Colon (tissue), 2 donors: ENCODE measurements around the gene PLEKHA7.

ENCODE experiments used
- FAIRE-seq: peaks from 2 replicates; lab custom pipeline; 2012; peaks lifted over from hg19 to GRCh38; lab: Jason Lieb, UNC
- donor health status: control.
- donor health status: control.

Gene PLEKHA7

DNA sequence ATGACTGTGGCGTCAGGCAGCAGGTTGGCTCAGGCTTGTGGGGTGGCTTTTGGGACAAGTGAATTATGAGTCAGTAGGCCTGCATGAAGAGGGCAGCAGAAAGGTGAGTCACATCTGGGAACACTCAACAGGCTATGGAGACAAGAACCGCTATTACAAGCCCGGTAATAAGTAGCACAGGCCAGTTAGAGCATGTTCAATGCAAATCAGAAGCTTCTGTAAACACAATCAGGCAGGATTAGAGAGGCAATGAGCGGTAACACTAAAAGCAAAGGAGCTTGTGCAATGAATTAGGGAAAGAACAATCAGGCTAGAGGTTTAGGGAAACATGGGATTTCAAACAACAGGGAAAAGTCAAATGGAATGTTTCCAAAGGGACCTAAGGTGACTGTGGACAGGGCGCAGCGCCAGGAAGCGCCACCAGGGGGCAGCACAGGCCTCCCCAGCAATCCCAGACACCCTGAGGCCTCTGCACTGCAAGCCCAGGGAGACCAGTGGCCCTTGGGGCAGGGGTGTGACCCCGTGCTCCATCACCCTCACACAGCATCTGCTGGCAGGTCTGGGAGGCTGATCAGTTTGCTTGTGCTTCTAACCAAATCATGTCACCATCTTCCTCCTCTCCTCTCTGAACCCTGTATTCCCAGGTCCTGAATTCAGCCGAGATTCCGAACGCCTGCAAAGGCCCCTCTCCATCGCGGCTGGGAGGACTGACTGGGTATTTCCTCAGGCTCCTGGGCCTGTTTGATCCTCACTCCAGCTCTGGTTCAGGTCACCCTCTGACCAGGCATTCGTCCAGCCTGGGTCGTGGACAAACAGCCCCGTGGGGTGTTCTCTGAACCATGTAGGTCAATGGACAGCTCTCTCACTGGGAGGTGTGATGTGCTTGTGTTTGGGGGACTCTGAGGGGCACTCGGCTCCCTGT is 225.8 kb downstream of the PLEKHA7 start:
- no peak for FAIRE-seq

GRCh38 chr11:16787035-16787742 is 227.0 kb downstream of the PLEKHA7 start:
- FAIRE-seq: no peak

DNA sequence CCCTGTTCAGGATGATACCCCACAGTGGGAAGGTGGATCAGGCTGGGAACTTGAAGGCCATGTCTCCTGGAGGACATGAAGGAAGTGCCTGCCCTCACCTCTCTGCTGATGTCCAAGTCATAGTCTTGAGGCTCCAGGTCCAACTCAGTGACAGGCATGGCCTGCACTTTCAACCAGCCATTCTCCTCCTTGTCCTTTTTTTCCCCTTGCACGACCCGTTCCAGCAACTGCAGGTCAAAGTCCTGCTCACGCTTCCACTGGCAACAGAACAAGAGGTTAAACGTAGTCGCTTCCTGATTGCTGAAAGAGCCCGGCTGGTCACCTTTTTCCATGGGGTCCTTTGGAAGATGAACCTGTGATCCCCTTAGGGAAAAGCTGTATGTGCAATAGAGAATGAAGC is 228.1 kb downstream of the PLEKHA7 start:
- no peak for FAIRE-seq

DNA sequence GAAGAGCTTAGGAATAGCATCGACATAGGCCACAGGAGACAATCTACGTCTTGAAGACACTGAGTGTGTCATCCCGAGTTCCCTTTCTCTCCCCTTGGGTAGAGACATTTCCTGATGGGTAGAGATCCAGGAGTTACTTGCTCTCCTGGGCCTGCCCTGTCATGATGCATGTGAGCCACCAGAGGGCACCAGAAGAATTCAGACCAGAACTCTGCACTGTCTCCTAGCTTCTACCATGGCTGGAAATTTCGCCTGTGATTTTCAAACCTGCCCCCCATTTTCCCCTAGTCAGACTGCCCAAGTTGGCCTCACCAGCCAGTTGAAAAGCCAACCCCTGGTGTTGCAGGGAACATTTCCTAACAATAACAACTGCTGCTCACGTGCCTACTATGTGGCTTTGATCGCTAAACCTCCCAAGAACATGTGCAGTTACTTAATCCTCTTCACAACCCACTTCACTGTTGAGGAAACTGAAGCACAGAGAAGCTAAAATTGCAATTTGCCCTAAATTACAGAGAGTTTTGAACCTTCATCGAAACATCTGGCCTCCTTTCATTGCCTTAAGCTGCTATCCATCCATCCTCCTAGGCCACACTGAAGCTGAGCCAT is 228.6 kb downstream of the PLEKHA7 start:
- FAIRE-seq: no peak

GRCh38 chr11:16784666-16785065 is 229.5 kb downstream of the PLEKHA7 start:
- no peak for FAIRE-seq

- FAIRE-seq: no peak
These were observed 230.1 kb downstream of the PLEKHA7 start for GRCh38 chr11:16784097-16784496.

DNA sequence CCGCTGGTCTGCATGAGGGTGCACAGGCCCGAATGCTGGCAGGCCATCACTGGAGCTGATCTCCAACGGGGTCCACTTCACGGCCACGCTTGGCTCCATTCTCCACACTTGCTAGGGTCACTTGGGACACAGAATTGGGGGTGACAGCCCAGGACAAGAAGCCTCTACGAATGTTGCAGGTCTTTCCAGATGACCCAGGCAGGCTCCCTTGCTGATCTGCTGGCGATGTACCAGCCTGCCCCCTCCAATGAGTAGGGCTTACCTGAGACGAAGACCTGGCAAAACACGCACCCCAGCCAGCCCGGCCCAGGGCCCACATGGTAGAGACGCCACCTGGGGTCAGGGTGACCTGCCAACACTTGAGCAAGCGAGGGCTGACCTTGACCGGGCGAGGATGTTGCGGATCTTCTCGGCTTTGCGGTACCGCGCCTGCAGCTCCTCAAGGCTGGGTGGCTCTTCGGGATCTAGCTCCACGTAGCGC is 230.9 kb downstream of the PLEKHA7 start:
- FAIRE-seq: no peak

DNA sequence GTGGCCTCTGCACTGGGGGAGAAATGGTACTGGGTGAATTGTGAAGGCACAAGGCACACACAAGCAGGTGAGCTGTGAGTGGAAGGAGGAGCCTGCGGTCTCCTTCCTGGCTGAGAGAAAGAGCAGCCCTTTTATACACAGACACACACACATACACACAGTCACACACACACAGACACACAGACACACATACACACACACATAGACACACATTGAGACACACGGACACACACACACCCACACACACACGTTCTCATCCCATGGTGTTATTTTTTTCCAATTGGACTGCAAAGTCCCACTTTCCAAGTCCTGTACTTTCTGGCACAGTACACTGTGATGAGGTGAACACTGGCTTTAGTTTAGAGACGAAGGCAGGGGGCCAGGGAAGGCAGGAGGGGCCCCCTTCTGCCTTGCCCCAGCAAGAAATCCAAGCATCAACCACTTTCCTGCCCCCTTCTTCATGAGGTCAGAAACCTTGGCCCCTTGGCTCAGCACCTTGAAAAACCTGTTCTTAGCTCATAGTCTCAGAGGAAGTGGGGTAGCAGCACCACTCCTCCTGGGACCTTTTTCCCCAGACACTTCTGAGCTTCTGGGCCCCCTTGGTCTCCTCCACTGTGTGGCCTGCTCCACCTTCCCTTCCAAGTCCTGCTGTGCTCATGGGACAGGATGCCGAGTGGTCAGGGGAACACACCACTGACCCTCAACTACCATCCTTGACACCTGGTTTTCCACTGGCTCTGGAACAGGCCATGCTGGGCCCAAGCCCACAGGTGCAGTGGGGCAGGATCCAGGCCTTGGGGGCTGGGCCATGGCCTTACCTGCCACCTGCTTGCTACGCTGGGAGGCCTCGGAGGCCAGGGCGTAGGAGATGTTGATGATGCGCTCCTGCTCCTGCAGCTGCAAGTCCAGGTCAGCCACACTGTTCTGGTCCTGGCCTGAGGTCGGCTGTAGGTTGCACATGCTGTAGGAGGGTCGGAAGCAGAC is 232.0 kb downstream of the PLEKHA7 start:
- FAIRE-seq: no peak

- FAIRE-seq: no peak
These were observed 233.3 kb downstream of the PLEKHA7 start for GRCh38 chr11:16780698-16781550.

DNA sequence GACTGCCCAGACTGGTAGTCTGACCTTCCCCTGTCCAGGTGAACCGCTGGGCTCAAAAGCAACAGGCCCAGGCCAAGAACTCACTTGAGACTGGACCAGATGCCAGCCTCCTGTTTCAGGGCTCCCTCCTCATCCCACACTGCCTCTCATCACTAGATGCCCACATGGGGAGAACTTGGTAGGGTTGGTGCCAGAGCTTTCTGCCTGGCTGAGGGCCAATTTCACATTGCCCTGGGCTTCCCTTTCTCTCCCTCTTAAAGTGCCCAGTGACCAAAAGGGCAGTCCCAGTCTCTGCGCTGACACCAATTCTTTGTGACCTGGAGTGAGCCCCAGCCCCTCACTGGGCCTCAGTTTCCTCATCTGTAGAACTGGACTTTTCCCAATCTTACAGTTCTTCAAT is 234.1 kb downstream of the PLEKHA7 start:
- FAIRE-seq: no peak

DNA sequence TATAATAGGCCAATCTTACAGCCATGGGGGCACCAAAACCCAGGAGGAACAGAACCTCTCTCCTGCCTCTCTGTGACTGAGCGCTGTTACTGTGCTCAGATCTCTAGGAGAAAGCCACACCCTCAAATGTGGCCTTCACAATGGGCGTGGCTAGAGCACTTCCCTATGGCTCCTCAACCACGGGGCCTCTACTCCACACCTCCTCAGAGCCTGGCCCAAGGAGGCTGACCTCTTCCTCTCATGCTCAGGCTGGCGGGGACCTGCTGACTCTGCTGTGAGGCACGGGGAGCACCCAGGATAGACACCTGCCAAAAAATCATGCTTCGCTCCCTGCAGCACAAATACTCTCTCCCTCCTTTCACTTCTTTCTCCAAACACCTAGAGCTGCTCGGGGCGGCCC is 234.8 kb downstream of the PLEKHA7 start:
- FAIRE-seq: no peak

GRCh38 chr11:16778876-16779275 is 235.3 kb downstream of the PLEKHA7 start:
- FAIRE-seq: no peak

DNA sequence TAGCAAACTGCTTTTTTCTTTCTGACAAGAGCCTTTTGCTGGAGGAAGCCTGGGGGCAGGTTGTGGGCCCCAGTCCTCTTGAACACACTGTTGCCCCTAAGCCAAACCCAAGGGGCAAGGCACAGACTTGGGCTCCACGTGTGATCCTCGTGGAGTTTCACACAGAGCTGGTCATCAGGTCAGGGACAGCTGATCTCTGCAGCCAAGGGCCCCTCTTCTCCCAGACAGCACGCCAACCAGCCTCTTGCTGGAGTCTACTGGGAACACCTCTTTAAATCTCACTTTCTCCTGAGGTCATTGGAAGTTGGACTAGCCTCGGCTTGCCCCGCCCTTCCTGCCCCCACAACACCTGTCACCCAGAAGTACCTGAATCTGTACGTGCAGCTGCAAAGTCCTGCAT is 235.9 kb downstream of the PLEKHA7 start:
- no peak for FAIRE-seq

DNA sequence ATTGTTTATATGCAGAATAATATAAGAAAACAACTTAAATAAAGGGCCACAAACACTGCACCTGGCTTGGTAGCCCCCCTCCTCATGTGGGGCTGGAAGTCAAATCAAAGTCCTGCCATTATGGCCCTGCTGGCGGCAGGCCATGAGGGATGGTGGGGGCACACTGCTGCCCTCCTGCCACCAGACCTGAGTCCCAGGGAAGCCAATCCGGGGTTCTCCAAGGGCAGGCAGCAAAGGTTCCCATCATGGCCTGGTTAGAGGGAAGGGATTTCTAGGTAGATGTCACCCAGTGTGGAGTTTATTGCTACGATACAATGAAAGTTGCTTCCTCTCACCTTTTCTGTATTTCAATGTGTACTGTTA is 236.6 kb downstream of the PLEKHA7 start:
- no peak for FAIRE-seq

DNA sequence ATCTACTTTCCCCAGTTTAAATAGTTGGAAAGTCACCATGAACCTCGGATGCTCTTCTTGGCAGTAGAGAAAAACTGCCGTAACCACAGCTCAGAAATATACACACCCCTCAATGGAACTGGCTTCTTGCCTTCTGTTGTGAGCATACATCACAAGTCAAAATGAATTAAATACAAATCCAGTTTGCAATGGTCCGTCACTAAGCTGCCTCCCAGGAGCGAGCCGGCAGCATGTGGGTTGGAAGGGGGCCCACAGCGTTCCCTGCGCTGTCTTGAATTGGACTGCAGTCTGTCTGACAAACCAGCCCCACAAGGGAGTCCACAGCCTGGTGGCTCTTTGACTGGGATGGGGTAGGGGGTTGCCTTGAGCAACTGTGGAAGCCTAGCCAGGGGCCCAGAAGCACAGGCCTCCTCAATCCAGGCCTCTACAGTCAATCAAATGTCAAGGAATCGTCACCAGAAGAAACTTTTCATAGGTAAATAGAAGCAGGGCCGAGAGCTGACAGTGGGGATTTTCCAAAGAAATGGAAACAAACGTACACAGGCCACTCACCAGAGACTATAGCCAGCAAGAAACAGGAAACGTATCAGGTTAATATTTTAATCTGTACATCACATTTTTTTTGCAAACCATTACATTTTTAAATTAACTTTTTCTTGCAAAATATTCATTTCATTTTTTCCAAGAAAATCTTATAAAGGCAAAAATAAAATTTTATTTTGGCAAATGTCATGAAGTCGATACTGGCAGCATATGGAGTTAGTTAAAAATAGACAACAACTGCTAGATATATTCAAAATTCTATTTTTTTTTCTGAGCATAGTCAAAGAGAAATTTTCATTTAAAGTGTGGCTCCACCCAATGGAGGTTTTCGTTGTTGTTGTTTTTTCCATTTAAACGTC is 237.3 kb downstream of the PLEKHA7 start:
- no peak for FAIRE-seq

- no peak for FAIRE-seq
These were observed 238.5 kb downstream of the PLEKHA7 start for GRCh38 chr11:16775614-16776283.

DNA sequence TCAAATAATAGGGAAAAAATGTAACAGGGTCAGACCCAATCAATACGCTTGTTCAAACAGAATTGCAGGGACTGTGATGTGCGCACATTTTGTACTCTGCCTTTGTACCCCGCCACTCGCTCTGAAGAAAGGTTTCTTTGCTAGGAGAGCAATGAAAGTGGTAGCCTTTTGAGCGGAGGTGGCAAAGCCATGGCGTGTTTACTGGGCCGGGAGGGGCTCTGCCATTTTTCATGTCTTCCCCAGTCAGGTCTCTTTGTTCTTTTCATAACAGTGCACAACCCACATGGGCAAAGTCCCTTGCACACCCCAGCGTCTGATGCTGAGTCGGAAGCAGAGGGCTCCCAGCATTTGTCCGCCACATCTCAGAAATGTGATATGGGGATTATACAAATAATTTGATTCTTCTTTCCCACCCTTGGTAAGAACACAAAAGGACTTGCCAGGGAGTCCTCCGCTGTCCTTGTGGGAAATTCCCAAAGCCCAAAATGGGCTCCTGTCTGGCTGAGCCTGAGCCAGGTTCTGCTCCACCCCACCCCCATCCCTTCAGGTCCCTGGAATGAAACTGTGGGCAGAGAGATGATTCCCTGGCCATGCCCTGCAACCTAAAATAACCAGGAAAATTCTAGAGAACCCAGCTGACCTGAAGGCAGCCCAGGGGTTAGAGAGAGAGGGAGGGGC is 239.1 kb downstream of the PLEKHA7 start:
- no peak for FAIRE-seq
